NCI-H524 treated with DMSO at 0.1 percent for 48 hours (cell line): ENCODE results near the gene KIF26B.
A peak's percentile ranks its signal among the peaks of the same experiment; 100 is the strongest.

Experiments used
- DNase-seq: peaks from one replicate; lab custom pipeline; 2025; lab: John Stamatoyannopoulos, UW

The KIF26B gene

GRCh38 chr1:245172026-245172425 is 17.2 kb downstream of the KIF26B start:
- no peak for DNase-seq

- no peak for DNase-seq
Measured at GRCh38 chr1:245172829-245173228, 18.0 kb downstream of the KIF26B start.

- no peak for DNase-seq
Measured at GRCh38 chr1:245173446-245174211, 18.8 kb downstream of the KIF26B start.

- DNase-seq: no peak
Measured at GRCh38 chr1:245177071-245177900, 22.5 kb downstream of the KIF26B start.

GRCh38 chr1:245179706-245180105 is 24.9 kb downstream of the KIF26B start:
- no peak for DNase-seq

- DNase-seq: no peak
Measured at GRCh38 chr1:245180496-245181157, 25.8 kb downstream of the KIF26B start.

- DNase-seq: no peak
Measured at GRCh38 chr1:245181158-245181517, 26.4 kb downstream of the KIF26B start.

GRCh38 chr1:245182028-245182427 is 27.2 kb downstream of the KIF26B start:
- DNase-seq: no peak

- DNase-seq: no peak
Measured at GRCh38 chr1:245183429-245183828, 28.6 kb downstream of the KIF26B start.

GRCh38 chr1:245184779-245185178 is 30.0 kb downstream of the KIF26B start:
- DNase-seq: no peak

- DNase-seq: no peak
Measured at GRCh38 chr1:245188403-245188802, 33.6 kb downstream of the KIF26B start.

- DNase-seq: peak; percentile 42
Measured at GRCh38 chr1:245195398-245195797, 40.6 kb downstream of the KIF26B start.

GRCh38 chr1:245197121-245197520 is 42.3 kb downstream of the KIF26B start:
- peak; percentile 79 for DNase-seq

- DNase-seq: no peak
Measured at GRCh38 chr1:245197911-245198379, 43.2 kb downstream of the KIF26B start.

- DNase-seq: no peak
Measured at GRCh38 chr1:245198748-245199516, 44.1 kb downstream of the KIF26B start.

- DNase-seq: no peak
Measured at GRCh38 chr1:245200146-245200545, 45.4 kb downstream of the KIF26B start.

GRCh38 chr1:245201201-245201600 is 46.4 kb downstream of the KIF26B start:
- no peak for DNase-seq

- DNase-seq: no peak
Measured at GRCh38 chr1:245201827-245202226, 47.0 kb downstream of the KIF26B start.

GRCh38 chr1:245205396-245205795 is 50.6 kb downstream of the KIF26B start:
- no peak for DNase-seq

GRCh38 chr1:245205864-245206263 is 51.1 kb downstream of the KIF26B start:
- no peak for DNase-seq

- no peak for DNase-seq
Measured at GRCh38 chr1:245207056-245207638, 52.4 kb downstream of the KIF26B start.
